Body of pancreas (tissue), 4 donors: ENCODE measurements around the gene DOC2A.

ENCODE experiments used
- CTCF ChIP-seq, 7 experiments: fragments of 450-650 bp in 4 of 7; fragments of 200-600 bp in 3 of 7; sonication (generic) in 3 of 7; IDR thresholded peaks; one replicate each; pipeline ENCODE4 v1.5.1; 2016 to 2019; ENCODE audit warnings: antibody characterized with exemption in 7 of 7
- POLR2A ChIP-seq, 3 donors: fragments of 450-650 bp; IDR thresholded peaks; one replicate each; pipeline ENCODE4 v1.6.1; 2016; ENCODE audit warnings: antibody characterized with exemption in 3 of 3, mild to moderate bottlenecking in 2 of 3

- no peak for TF ChIP-seq CTCF (IDR thresholded peaks at IDR 0.05)
- no peak for TF ChIP-seq POLR2A (IDR thresholded peaks at IDR 0.05)
Observed at GRCh38 chr16:29972992-29973383, 37.8 kb downstream of the DOC2A start.
